CD4-positive, alpha-beta memory T cell (primary cell): ENCODE results near the gene SPRYD3. TPM values are rescaled to one million over a fixed set of nuclear protein-coding genes. Genes with fewer than 3 reads are reported as not detected.

Experiments used
- microRNA-seq: library from miRNA; unstranded; fragments of <30 nt; microRNA quantifications from one replicate; pipeline ENCODE4 v1.2.0, GENCODE V29; 2021; ENCODE audit warnings: borderline replicate concordance, borderline number of aligned reads, borderline microRNAs expressed, mixed read lengths
- polyA plus RNA-seq, 2 donors: library from polyadenylated mRNA; unstranded; fragments of 300-500 nt; fragmentation: Illumina TruSeq; gene quantifications; one replicate each; pipeline ENCODE4 v1.2.3, GENCODE V29; 2021
- total RNA-seq, 2 experiments: library from RNA; stranded (reverse); gene quantifications; one replicate each; pipeline ENCODE4 v1.2.3, GENCODE V29; 2021

The SPRYD3 gene
- total and polyA plus RNA-seq, 4 experiments from 2014 or later = 54.2 to 71.7 (median 56.8) TPM

Small RNAs within 50 kb of the gene (microRNA-seq; reads per million reads assigned to microRNA genes)
- not detected for gene MIR6757

Other genes starting within 250 kb of the SPRYD3 start
- not detected for gene KRT79, start 245.1 kb downstream of the SPRYD3 start, total RNA-seq
- gene KRT79, start 245.1 kb downstream of the SPRYD3 start, polyA plus RNA-seq = not detected
- not detected for gene KRT78, start 230.4 kb downstream of the SPRYD3 start, total RNA-seq
- gene KRT78, start 230.4 kb downstream of the SPRYD3 start, polyA plus RNA-seq = not detected
- gene KRT8, start 174.3 kb downstream of the SPRYD3 start, total RNA-seq = under 1 TPM; 0.29 to 0.91 TPM
- gene KRT8, start 174.3 kb downstream of the SPRYD3 start, polyA plus RNA-seq = 1 to 10 TPM in 1 of 2 donors, under 1 TPM in 1; 0.36 to 1.1 TPM
- 1 to 10 TPM; 7.4 TPM for gene KRT18, start 130.3 kb downstream of the SPRYD3 start, total RNA-seq
- gene KRT18, start 130.3 kb downstream of the SPRYD3 start, polyA plus RNA-seq = 1 to 10 TPM; 4.2 to 6.2 TPM
- gene EIF4B, start 72.9 kb downstream of the SPRYD3 start, total RNA-seq = 100 to 1,000 TPM; 730 to 777 TPM
- 100 to 1,000 TPM in 1 of 2 donors, 10 to 100 TPM in 1; 74.2 to 117 TPM for gene EIF4B, start 72.9 kb downstream of the SPRYD3 start, polyA plus RNA-seq
- 1 to 10 TPM; 6.3 to 7.2 TPM for gene TNS2, start 29.3 kb downstream of the SPRYD3 start, total RNA-seq
- under 1 TPM; 0.27 to 0.45 TPM for gene TNS2, start 29.3 kb downstream of the SPRYD3 start, polyA plus RNA-seq
- gene IGFBP6, start 18.3 kb upstream of the SPRYD3 start, total RNA-seq = under 1 TPM in 1 of 2 experiments, not detected in 1; 0.61 TPM
- gene IGFBP6, start 18.3 kb upstream of the SPRYD3 start, polyA plus RNA-seq = 1 to 10 TPM in 1 of 2 donors, under 1 TPM in 1; 0.53 to 1.5 TPM
- gene SOAT2, start 24.1 kb upstream of the SPRYD3 start, total RNA-seq = under 1 TPM; 0.26 to 0.42 TPM
- under 1 TPM; 0.20 to 0.85 TPM for gene SOAT2, start 24.1 kb upstream of the SPRYD3 start, polyA plus RNA-seq
- gene ZNF740, start 101.3 kb upstream of the SPRYD3 start, total RNA-seq = 100 to 1,000 TPM; 109 to 113 TPM
- gene ZNF740, start 101.3 kb upstream of the SPRYD3 start, polyA plus RNA-seq = 1 to 10 TPM in 1 of 2 donors, under 1 TPM in 1; 0.90 to 3.5 TPM
- 10 to 100 TPM; 62.5 to 64.2 TPM for gene CSAD, start 101.5 kb upstream of the SPRYD3 start, total RNA-seq
- 1 to 10 TPM; 1.1 to 2.9 TPM for gene CSAD, start 101.5 kb upstream of the SPRYD3 start, polyA plus RNA-seq
- 100 to 1,000 TPM; 382 to 397 TPM for gene ITGB7, start 127.9 kb upstream of the SPRYD3 start, total RNA-seq
- gene ITGB7, start 127.9 kb upstream of the SPRYD3 start, polyA plus RNA-seq = 100 to 1,000 TPM; 271 to 374 TPM
- 10 to 100 TPM; 84.7 to 86.0 TPM for gene RARG, start 152.8 kb upstream of the SPRYD3 start, total RNA-seq
- gene RARG, start 152.8 kb upstream of the SPRYD3 start, polyA plus RNA-seq = 10 to 100 TPM; 13.2 to 25.1 TPM
- under 1 TPM; 0.20 to 0.55 TPM for gene ESPL1, start 188.9 kb upstream of the SPRYD3 start, total RNA-seq
- under 1 TPM in 1 of 2 donors, not detected in 1; 0.16 TPM for gene ESPL1, start 188.9 kb upstream of the SPRYD3 start, polyA plus RNA-seq
- 100 to 1,000 TPM; 717 to 718 TPM for gene PFDN5, start 216.2 kb upstream of the SPRYD3 start, total RNA-seq
- gene PFDN5, start 216.2 kb upstream of the SPRYD3 start, polyA plus RNA-seq = 1,000 to 10,000 TPM; 1,306 to 1,410 TPM
- gene MYG1, start 220.3 kb upstream of the SPRYD3 start, total RNA-seq = 10 to 100 TPM; 46.0 to 50.8 TPM
- 10 to 100 TPM; 62.4 to 78.2 TPM for gene MYG1, start 220.3 kb upstream of the SPRYD3 start, polyA plus RNA-seq
- 10 to 100 TPM; 63.6 to 66.5 TPM for gene AAAS, start 242.2 kb upstream of the SPRYD3 start, total RNA-seq
- gene AAAS, start 242.2 kb upstream of the SPRYD3 start, polyA plus RNA-seq = 10 to 100 TPM; 32.5 to 47.8 TPM